ENCODE measurements around the gene CHRNG.

DNA sequence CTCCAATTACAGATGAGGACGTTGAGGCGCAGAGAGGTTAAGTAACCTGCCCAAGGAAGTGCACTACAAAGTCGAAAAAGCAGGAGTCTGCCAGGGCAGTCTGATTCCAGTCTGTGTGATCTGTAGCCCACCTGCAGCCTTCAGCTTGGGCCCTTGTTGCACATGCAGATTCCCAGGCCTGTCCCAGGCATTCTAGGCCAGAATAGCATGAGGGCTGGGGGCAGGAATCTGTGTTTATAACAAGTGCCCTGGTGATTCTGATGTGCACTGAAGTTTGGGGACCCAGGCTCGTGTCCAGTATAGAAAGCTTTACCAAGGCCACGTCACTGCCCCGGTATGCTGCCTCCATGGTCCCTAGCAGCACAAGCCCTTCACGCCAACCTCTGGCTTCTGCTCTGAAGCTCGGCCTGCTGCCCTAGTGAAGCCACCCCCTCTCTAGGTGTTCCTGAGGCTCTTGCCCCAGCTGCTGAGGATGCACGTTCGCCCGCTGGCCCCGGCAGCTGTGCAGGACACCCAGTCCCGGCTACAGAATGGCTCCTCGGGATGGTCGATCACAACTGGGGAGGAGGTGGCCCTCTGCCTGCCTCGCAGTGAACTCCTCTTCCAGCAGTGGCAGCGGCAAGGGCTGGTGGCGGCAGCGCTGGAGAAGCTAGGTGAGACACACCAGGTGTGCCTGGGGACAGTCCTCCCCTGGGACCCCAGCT, 4.6 kb downstream of the CHRNG start:
- no peak for TF ChIP-seq EZH2 (IDR thresholded peaks at IDR 0.05; ENCODE audit: low read length, missing control alignments)
- TF ChIP-seq, protein P1, sequence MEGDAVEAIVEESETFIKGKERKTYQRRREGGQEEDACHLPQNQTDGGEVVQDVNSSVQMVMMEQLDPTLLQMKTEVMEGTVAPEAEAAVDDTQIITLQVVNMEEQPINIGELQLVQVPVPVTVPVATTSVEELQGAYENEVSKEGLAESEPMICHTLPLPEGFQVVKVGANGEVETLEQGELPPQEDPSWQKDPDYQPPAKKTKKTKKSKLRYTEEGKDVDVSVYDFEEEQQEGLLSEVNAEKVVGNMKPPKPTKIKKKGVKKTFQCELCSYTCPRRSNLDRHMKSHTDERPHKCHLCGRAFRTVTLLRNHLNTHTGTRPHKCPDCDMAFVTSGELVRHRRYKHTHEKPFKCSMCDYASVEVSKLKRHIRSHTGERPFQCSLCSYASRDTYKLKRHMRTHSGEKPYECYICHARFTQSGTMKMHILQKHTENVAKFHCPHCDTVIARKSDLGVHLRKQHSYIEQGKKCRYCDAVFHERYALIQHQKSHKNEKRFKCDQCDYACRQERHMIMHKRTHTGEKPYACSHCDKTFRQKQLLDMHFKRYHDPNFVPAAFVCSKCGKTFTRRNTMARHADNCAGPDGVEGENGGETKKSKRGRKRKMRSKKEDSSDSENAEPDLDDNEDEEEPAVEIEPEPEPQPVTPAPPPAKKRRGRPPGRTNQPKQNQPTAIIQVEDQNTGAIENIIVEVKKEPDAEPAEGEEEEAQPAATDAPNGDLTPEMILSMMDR (conservative IDR thresholded peaks at IDR 0.05 in 1 of 2, IDR thresholded peaks at IDR 0.05 in 1 of 2; ENCODE audit: low read depth in 1 of 2, low read length in 2 of 2) = no peak
